GM20431 (cell line): ENCODE data around the gene RHBDF2.
"Not testable (repeated sequence)": the region's sequence is repeated elsewhere in the genome, so short reads cannot be mapped to it uniquely, and the experiment has no call there.

ENCODE experiments used
- in situ Hi-C: fragments of 300-500 bp; cut with MseI, MboI; formaldehyde crosslinking; loops from one replicate; pipeline ENCODE4 v1.15.0; 2020; ENCODE audit warnings: low sequenced_read_pairs; ENCODE audit not compliant: unreplicated experiment

Gene RHBDF2

DNA sequence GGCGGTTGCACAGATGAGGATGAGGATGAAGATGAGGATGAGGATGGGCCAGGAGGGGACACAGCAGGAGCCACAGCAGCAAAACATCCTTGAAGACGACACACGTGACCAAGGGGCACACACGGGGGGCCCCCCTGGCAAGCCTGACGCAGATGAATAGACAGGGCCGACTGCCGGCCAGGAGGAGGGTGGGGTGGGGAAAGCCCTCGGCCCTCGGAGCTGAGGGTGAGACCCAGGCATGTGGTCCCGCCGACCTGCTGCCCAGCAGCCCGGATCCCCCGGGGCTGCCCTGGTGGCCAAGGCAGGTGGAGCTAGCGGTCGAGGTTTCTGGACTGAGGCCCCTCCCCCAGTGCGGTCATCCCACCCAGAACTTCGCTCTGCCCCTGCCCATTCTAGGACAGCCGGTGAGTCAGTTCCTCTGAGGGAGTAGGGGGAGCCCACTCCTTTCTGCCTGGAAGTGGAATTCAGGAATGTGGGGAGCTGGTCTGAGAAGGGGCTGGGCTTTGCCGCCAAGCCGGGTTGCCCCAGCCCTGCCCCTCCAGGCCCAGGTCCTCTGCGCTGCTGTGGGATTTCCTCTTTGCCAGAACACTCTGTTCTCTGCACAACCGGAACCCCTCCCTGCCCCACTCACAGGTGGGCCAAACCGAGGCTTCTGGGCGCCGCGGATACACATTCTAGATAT lies 26.3 kb upstream of the RHBDF2 start:
- in situ Hi-C loops, result no loop called here

GRCh38 chr17:76527016-76527415 lies 25.8 kb upstream of the RHBDF2 start:
- in situ Hi-C loops, result not testable (repeated sequence)

DNA sequence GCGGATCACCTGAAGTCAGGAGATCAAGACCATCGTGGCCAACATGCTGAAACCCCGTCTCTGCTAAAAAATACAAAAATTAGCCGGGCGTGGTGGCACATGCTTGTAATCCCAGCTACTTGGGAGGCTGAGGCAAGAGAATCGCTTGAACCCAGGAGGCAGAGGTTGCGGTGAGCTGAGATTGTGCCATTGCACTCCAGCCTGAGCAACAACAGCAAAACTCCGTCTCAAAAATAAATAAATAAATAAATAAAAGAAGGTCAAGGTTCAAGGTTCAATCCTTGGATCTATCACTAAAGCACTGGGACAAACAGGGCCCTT lies 24.2 kb upstream of the RHBDF2 start:
- in situ Hi-C loops, result not testable (repeated sequence)

- in situ Hi-C loops, result no loop called here
Observed at GRCh38 chr17:76524598-76525512, 23.6 kb upstream of the RHBDF2 start.

DNA sequence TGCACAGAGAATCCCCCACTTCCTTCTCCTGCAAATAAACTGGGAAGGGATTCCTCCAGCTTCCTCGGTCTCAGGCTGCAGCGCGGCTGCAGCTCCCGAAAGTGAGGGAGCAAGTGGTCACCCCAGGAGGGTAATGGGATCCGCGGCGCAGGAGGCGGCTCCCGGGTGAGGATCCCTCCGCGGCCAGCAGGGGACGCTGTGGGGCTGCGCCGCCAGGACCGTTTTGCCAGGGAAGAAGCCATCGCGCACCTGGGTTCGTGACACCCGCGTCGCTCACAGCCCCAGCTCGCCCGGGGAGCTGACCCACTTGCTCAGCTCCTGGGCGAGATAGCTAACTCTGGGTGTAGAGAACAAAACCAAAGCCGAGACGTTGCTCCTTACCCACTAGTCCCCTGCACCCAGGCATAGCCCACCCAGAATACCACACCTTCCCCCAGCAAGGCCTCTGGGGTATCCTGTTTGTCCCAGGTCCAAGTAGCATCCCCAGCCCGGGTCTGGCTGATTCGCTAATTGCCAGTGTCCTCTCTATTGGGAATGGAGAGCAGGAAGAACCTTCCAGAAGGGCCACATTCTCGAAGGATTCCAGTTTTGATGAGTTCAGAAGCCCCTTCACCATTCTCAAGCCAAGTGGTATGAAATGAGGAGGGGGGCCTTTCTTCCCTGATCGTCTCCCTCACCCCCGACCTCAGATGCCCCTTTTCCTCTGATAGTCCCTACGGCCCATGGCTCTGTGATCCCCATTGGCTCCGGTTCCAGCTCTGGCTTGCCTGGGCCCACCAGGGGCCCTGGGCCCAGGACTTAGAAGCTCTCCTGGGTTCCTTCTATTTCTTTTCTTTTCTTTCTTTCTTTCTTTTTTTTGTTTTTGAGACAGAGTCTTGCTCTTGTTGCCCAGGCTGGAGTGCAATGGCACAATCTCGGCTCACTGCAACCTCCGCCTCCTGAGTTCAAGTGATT lies 22.1 kb upstream of the RHBDF2 start:
- in situ Hi-C loops, result no loop called here

DNA sequence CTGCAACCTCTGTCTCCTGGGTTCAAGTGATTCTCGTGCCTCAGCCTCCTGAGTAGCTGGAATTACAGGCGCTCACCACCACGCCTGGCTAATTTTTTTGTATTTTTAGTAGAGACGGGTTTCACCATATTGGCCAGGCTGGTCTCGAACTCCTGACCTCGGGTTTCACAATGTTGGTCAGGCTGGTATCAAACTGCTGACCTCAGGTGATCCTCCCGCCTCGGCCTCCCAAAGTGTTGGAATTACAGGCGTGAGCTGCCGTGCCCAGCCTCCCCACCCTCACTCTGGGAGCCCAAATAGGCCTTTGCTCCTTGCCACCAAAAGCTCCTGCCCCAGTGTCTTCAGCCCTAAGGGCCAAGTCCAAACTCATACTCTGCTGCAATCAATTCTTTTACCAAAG lies 20.5 kb upstream of the RHBDF2 start:
- in situ Hi-C loops, result not testable (repeated sequence)

DNA sequence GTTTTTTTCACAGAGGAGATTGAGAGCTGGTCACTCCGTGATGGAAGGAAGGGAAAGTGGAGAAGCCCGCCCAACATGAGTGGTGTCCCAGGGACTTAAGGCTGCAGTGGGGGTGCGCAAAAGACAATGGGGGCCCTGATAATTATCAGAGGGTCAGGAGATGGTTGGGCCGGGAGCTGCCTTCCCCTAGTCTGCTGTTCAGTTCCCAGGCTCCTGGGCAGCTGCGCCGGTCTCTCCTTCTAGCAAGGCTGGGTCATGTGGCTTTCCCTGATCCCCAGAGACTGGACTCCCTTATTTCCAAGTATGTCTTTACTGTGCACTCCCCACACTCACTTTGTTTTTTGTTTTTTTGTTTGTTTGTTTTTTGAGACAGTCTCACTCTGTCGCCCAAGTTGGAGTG lies 20.0 kb upstream of the RHBDF2 start:
- in situ Hi-C loops, result no loop called here

- in situ Hi-C loops, result no loop called here
Observed at GRCh38 chr17:76519048-76519966, 18.1 kb upstream of the RHBDF2 start.

GRCh38 chr17:76517638-76518038 lies 16.4 kb upstream of the RHBDF2 start:
- in situ Hi-C loops, result no loop called here

- in situ Hi-C loops, result no loop called here
Observed at GRCh38 chr17:76515274-76515949, 14.2 kb upstream of the RHBDF2 start.

DNA sequence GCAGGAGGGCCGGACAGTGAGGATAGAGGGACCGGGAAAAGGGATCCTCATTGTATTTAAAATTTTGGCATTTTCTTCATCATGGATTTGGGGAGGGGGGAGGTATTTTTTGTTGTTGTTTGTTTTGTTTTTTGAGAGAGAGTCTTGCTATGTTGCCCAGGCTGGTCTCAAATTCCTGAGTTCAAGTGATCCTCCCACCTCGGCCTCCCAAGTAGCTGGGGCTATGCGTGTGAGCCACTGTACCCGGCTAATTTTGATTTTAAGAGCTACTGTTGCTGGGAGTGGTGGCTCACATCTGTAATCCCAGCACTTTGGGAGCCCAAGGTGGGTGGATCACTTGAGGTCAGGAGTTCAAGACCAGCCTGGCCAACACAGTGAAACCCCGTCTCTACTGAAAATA lies 13.1 kb upstream of the RHBDF2 start:
- in situ Hi-C loops, result not testable (repeated sequence)

GRCh38 chr17:76513306-76513692 lies 12.1 kb upstream of the RHBDF2 start:
- in situ Hi-C loops, result no loop called here

DNA sequence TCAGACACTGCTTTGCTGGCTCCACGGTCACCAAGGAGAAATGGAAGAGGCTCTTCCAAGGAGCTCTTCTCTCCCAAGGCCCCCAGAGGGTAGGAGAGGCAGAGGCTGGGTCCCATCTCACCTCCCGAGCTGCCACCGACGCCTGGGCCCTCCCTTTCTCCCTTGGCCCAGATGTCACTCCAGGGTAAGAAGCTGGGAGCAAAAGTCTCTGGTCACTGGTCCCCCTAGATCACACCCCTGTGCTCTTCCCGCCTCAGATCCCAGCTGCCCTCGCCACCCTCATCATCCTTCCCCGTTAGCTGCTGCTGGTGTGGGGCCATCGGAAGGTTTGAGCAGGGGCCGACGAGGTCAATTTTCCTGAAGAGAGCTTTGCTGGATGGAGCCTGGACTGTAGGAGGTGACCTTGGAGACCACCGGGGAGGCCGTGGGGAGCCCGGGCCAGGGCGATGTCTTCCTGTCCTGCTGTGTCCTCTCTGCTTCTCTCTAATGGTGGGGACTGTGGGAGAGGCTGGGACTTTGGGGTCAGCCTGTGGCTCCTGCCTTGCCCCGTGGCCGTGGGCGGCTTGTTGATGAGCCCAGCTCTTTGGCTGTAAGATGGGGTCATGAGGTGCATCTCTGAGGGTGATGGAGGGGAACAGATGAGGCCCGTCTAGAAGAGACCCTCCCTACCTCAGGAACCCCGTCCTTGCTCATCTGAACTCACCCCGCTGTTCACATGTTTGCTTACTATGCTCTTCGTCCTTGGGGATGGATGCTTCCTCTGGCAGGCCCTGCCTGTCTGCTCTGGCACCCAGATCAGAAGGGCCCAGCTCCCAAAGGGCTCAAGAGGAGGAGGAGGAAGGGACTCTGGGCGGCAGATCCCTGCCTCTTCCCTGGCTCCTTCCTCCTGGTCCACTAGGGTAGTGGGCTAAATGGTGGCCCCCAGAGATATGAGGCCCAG lies 11.4 kb upstream of the RHBDF2 start:
- in situ Hi-C loops, result no loop called here

GRCh38 chr17:76511668-76512365 lies 10.6 kb upstream of the RHBDF2 start:
- in situ Hi-C loops, result no loop called here

DNA sequence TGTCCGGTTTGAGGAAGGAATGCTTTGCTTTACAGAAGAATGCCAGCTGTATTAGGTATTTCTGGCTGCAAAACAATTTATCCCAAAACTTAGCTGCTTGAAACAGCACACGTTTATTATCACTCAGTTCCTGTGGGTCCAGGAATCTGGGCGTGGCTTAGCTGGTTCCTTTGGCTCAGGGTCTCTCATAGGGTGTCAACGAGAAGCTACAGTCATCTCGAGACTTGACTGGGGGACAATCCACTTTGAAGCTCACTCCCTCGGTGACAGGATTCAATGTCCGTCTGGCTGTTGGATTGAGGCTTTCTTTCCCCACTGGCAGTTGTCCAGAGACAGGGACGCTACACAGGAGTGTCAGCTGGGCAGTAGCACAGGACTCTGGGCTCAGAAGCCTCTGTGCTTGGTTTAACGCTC lies 9.6 kb upstream of the RHBDF2 start:
- in situ Hi-C loops, result no loop called here

DNA sequence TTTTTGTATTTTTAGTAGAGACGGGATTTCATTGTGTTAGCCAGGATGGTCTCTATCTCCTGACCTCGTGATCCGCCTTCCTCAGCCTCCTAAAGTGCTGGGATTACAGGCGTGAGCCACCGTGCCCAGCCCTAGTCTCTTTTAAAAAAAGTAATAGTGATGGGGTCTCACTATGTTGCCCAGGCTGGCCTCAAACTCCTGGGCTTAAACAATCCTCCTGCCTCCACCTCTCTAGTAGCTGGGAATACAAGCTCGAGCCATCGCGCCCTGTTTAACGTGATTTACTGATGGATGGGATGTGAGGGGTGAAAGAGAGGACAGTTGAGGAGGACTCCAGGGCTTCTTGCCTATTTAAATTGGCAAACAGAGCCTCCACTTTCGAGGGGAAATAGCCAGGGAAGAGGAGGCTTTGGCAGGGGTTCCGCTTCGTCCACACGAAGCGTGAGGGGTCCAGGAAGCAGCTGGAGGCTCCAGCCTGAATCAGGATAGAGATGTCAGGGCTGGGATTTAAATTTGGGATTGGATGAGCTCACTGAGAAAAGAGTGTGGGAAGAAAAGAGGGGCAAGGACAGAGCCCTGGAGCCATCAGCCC lies 7.3 kb upstream of the RHBDF2 start:
- in situ Hi-C loops, result loop anchor here (5.0 kb wide), 1 partner anchor 41 kb away; the partner anchor contains the start of gene AANAT
